Ovary (tissue), 3 donors: ENCODE data around the gene ZC3H6.

Experiments used
- POLR2A ChIP-seq: fragments of 450-650 bp; IDR thresholded peaks from one replicate; pipeline ENCODE4 v1.6.1; 2017; ENCODE audit warnings: antibody characterized with exemption, mild to moderate bottlenecking, moderate library complexity
- TF ChIP-seq, protein P1 (sequence below), 3 donors: fragments of 450-650 bp in 2 of 3; fragments of 200-600 bp in 1 of 3; IDR thresholded peaks; one replicate each; pipeline versions ENCODE4 v1.5.1 to v1.8.0; 2016 to 2022; ENCODE audit warnings: antibody characterized with exemption in 3 of 3, mild to moderate bottlenecking in 1 of 3
- donor health status: DM: no; HTN: no; CAD: no.

DNA sequence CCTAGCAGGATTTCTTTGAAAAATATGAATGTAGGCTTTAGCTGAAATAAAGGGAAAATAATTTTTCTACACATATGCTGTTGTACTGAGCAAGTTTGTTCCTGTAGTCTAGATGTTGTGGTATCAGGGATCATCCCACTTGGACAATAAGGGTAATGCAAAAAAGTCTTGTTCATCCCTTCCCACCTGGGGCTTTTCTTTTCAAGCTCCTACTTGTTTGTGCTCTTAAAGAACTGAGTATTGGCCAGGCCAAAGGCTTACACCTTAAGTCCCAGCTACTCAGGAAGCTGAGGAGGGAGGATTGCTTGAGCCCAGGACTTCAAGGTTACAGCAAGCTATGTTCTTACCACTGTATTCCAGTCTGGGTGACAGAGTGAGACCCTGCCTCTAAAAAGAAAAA lies 35.5 kb downstream of the ZC3H6 start:
- TF ChIP-seq, protein P1, sequence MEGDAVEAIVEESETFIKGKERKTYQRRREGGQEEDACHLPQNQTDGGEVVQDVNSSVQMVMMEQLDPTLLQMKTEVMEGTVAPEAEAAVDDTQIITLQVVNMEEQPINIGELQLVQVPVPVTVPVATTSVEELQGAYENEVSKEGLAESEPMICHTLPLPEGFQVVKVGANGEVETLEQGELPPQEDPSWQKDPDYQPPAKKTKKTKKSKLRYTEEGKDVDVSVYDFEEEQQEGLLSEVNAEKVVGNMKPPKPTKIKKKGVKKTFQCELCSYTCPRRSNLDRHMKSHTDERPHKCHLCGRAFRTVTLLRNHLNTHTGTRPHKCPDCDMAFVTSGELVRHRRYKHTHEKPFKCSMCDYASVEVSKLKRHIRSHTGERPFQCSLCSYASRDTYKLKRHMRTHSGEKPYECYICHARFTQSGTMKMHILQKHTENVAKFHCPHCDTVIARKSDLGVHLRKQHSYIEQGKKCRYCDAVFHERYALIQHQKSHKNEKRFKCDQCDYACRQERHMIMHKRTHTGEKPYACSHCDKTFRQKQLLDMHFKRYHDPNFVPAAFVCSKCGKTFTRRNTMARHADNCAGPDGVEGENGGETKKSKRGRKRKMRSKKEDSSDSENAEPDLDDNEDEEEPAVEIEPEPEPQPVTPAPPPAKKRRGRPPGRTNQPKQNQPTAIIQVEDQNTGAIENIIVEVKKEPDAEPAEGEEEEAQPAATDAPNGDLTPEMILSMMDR (IDR thresholded peaks at IDR 0.05), result no peak
- no peak for TF ChIP-seq POLR2A
